GM19395 (cell line): ENCODE results near the gene FLT1.

Experiments
- ATAC-seq: cut with Tn5 transposase; IDR thresholded peaks from one replicate; pipeline ENCODE4 v1.9.1; 2021; ENCODE audit warnings: mild to moderate bottlenecking, moderate library complexity; ENCODE audit not compliant: unreplicated experiment

FLT1 gene

DNA sequence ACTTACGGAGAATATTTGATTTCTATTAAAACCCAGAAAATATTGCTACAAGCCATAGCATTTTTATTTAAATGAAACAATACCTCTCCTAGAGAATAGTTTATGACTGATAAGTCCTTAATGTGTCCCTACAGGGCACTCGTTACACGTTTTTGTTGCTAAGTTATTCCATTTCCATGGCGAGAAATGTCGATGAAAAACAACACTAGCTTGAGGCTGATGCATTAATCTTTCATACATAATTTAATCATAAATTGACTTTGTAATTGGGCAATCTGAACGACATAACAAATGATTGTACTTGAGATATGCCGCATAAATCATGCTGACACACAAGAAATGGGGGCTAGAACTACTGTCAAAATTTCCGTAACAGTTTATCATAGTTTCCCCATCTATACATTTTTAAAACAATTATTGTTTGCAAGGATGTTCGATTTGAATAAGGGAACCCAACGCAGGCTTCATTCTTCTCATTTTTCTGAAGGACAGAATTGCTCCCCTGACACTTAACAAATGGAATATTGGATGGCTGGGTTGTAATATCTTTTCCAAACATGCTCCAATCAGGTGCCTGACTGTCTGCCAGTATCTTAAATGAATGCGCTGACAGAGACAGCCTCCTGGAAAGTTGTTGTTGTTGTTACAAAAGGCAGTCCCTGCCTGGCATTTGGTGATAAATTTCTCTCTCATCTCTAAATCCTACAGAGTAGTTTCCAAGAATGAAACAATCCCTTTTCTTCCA lies 61.9 kb downstream of the FLT1 start:
- no peak for ATAC-seq

DNA sequence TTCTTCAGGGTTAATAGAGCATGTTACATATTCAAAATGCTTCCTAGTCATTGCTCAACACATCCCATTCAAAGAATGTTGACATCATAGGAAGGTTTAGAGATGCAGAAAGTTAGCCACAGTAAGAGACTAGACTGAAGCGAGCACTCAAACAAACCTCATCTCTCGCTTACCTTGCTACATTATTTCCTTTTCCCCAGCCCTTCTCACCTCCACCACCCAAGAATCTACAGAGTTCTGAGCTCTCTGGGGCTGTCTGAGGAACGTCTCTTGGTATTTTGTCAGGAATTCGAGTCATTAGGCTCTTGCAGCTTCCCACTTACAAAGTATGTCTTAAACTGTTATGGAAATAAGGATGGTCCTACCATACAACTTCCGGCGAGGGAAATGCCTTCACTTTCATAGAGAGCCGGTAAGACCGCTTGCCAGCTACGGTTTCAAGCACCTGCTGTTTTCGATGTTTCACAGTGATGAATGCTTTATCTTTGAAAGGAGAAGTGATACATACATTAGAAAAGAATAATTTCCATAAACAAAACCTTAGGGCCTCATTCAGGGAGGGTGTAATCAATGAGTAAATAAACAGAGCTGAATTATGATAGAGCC lies 65.1 kb downstream of the FLT1 start:
- peak; percentile 96 for ATAC-seq

DNA sequence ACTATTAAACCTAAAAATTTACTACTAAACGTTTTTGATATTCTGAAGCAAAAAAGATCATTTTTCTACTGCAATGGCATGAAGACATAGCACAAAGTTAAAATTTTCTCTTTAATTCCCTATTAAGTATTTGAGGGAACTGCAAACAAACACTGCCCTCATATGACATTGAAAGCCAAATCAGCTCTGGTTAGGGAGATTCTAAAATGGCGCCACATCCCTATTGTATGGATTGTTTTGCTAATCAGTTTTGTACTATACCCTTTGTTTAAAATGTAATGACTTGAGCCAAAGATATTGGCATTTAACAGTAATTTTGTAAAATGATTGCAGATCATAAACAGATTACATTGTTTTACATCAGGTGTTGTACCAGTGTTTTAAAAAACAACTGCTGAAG lies 65.8 kb downstream of the FLT1 start:
- no peak for ATAC-seq

DNA sequence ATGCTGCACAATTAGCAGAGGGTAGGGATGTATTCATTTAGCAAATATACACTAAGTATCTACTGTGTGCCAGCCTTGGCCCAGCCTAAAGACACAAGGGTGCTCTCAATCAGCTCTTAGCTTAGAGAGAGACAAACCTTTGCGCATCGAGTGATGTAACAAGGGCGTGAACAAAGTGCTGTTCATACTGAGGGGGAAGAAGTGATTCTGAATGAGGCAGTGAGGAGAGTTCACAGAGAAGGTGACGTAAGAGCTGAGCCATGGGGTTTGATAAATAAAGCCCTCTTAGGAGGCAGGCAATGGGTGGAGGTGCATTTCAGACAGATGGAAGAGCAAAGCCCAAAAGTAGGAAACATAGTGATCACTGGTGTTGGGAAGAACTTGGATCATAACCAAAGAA lies 68.5 kb downstream of the FLT1 start:
- ATAC-seq, result no peak

DNA sequence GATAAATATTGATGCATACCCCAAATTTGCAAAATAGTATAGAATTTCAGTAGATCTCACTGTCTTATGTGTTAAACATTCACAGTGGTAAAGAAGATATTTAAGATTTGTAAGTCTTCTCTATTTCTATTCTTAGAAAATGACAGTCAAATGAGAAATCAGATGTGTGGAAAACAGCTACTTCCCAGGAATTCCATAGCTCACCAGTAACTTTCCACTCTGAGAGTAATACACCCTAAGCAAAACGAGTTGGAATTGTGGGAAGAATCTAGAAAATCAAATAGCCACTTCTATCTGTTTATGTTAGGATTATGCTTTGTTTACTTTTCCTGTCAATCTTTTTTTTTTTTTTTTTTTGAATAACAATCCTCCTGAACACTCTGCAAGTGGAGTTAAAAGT lies 69.1 kb downstream of the FLT1 start:
- no peak for ATAC-seq

DNA sequence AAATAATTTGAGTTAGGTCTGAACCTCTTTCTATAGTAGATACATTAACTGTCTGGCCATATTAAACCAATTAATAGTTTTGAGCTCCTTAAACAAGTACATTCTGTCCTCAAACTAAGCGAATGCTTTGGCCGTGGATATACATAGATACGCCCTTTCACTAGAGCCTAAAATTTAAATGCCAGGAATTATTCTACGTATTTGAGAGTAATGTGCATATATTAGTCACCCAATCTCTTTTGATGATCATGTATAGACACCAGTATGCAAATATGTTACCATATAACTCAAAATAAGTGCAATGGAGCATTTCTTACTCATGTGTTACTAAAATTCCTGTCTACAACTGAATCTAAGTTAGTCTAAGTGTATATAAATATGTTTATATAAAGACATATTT lies 70.4 kb downstream of the FLT1 start:
- ATAC-seq, result no peak

DNA sequence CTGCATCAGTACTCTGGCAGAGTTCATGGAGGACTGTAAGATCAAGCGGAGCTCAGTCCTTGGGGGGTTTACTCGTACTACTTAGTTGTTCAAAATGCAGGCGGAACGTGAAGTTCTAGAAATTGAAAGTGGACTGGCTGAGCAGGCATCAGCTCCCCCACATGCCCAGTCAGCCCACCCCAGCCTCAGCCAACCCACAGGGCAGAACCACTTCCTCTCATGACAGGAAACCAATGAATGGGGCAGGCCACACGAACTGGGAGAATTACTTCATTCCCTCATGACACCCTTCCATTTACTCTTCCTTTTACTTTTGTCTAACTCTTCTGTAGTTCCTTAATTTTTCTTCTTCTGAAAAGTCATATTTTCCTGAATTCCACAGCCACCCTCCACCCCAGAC lies 71.9 kb downstream of the FLT1 start:
- peak; percentile 82 for ATAC-seq

DNA sequence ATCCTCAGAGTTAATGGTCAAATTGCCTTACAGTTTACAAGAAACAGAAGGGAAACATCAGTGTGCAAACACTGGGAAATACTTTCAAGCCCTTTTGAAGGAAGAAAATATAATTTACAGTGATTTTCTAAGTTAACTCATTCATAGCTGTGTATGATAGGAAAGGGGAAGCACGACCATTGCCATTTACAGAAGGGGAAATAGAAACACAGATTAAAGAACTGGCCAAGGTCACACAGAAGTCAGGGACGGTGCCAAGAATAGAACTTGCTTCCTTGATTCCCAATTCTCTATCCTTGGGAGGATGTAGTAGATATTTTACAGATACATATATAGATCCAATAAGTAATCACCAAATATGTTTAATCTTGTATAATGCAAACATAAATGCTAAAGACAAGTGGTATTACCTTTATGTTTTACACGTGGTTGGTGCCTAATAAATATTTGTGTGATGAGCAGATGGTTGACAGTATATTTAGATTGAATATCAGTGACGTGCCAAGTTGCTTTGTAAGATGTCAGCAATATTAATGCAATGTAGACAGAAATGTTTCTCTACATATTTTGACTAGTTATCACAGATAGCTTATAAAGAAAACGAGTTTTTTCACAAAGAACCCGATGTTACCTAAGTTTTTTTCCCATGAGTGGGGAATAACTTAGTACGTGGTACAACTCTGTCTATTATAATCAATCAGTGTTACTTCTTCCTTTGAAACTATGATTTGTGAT lies 73.1 kb downstream of the FLT1 start:
- no peak for ATAC-seq

DNA sequence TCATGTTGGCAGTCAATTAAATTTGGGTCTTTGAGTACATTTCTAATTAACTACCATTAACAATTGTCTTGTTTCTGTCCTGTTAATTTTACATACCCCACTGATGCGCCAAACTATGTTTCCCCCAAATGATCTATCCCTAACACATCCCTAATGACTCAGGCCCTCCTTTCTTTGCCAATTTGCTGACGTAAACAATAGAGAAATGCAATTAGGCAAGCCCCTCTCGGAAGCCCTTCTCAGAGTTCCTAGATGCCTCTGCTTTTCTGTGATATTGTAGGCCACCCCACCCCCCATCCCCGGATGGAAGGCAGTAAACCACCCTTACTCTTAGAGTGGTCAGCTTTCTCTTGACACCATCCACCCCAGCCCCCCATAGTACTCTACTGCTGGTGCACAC lies 74.2 kb downstream of the FLT1 start:
- ATAC-seq, result no peak

DNA sequence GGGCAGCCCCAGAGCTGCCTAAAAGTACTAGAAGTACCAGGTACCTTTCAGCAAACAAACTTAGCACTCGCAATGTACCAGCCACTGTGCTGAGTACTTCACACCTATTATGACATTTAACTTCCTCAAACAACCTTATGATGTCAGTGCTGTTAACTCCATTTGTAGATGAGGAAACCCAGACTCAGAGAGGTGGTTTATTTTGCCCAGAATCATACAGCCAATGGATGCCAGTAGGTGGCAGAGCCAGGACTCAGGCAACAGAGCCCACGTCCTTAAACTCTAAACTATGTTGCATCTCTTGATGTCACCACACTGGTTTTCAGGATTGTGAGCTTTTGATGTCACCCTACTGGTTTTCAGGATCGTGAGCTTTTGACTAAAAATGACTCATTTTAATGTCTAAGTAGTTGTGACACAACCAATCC lies 78.9 kb downstream of the FLT1 start:
- ATAC-seq, result no peak

DNA sequence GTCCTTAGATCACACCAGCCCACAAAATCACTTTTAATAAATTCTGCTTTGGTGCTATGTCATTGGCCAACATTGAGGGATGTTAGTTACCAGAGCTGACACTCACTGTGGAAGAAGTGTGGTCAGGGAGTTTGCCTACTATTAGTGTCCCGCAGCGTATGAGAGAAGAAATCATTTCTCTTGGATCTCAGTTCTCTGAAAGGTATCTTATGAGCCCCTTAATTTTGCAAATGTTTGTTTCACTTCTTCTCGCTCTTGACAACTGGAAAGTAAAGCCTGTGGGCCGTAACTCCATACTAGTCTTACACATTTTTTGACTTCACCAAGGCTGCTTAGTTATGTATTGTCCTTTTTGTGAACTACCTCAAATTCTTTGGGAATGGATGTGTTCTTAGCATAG lies 80.9 kb downstream of the FLT1 start:
- ATAC-seq, result peak; percentile 78

DNA sequence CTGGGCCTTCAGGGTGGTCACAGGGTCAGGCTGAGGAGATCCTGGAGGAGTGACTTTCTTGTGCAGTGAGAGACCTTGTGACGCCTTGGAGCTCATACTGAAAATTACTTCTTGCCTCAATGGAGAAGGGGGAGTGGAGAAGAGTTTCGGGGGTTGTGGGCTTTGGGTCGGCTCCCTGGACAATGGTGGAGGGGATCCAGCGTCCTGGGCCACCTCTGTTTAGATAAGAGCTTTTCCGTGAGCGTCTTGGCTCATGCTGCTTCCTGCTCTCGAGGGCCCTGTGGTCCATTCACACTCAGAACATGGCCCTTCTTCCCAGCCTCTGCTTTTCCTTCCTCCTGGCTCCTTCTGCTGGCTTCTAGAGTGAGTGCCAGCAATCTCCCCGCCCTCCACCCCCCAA lies 81.9 kb downstream of the FLT1 start:
- ATAC-seq, result no peak

DNA sequence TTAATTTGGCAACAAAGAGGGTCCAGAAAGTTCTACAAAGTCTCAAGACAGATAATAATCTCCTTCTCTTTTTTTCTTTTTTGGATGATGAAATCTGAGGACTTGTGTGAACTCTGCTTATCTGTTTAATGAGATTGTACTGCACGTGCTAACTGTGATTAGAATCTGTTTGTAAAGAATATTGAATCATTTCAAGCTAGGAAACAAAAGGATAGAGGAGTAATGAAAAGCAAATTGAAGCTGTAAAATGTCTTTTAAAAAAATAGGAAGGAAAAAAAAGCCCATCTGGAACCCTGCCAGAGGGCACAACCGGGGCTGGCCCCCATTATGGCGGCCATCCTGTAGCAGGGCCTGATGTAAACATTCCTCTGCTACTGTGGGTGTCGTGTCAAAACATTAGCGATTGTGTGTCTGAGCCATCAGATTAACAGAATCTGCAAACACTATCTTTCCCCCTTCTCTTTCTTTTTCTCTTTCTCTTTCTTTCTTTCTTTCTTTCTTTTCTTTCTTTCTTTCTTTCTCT lies 83.0 kb downstream of the FLT1 start:
- no peak for ATAC-seq

DNA sequence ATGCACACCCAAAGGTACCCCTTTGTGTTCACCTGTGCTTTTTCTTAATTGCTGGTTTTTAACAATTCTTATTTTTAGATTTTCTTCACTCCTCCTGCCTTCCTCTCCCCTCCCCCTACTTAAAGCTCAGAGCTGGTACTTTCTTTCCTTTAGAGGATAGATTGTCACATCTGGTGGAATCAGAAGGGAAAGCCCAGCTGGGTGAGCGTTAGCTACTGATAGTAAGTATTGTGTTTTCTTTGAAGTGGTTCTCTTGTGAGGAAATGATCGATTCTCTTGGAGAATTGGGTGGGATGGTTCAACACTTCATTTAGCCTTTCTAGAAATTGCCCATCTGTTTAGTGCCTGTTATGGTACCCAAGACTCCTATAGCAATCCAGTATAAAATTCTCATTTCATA lies 84.8 kb downstream of the FLT1 start:
- ATAC-seq, result no peak

DNA sequence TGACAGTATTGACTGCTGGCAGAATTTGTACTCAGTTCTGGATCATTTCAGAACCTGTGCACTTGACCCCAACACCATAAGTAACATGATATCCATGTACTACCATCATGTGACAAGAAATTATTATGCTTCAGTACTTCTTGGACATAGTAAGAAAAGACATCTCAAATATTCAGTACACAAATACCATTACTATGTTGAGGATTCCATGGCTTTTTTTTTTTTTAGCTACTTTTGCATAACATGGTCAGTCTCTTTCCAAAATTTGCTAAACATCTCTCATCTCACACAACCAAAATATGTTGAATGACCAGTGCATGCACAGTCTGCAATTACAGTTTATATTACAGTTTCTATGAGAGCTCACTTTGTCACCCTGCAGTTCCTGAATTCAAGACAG lies 85.3 kb downstream of the FLT1 start:
- ATAC-seq, result no peak

DNA sequence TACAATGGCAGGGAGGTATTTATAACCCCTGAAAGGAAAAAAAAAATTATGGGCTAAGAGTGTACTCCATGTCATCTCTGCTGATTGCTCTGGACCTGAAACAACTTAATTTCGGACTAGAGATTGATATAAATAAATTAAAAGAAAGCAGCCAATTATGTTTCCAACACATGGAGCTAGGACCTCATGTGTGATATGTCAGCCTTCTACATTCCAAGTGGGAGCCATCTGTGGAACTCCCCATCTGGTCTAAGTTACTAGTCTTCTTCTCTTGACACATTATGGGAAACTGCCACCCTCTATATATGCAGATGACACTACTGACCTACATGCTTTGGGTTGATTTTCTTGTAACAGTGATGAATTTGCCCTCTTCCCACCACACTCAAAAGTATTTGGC lies 86.1 kb downstream of the FLT1 start:
- ATAC-seq, result no peak

DNA sequence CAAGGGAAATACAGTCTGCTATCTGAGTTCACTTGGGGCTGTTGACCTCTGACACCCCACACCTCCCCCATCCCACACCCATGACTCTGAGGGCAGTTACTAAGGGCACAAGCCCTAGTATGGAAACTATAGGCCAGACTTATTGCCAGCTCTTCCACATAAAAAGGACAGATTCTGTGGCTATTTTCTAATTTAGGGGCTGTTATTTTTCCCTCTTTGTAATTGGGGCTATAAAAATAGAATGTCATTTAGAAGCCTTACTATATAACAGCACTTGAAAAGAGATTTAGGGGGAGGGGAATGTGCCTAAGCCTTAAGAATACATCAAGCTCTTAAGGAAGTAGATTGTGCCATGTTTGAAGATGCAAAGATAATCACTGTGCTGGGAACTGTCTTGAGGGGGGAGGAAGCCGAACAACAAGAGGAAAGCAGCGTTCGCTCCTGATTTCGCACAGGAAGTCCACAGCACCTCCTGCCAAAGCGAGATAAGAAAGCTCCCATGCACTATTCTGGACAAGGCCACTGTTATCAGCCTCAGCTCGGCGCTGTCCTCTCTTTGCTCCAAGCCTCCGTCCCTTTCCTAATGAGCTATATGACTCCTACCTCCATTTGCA lies 86.6 kb downstream of the FLT1 start:
- no peak for ATAC-seq

DNA sequence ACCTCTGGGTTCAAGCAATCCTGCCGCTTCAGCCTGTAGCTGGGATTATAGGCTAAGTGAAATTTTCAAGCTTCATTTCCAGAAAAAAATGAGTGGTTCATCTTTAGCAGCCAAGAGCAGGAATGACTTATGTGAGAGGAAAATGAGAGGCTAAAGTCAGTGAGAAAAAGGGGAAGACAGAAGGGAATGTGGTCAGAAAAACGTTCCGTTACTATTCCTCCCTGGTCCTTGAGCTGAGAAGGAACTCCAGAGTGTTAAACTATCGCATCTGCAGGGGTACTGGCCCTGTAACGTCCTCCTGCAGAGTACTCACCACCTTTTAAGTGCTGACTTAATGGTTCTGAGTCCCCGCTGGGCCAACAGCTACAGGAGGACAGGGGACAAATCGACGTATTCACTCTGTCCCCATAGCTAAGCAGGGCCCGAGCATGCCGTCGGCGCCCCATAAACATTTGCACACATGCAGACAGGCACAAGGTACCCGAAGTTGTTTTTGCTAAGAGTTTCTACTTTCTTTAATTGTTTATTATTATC lies 88.1 kb downstream of the FLT1 start:
- no peak for ATAC-seq

DNA sequence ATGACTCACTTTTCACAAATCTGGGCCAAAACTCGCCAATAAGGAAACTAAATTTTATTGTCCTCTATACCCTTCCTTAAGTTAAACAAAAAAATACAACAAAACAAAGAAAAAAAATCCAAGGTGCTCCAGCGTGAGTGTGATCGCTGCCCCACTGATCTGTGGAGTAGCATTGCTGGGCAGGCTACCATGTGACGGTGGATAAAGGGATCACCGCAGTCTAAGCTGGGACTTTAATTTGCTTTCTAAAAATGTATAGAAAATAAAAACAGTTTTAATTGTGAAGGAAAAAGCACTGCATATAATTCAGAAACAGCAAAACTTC lies 92.9 kb downstream of the FLT1 start:
- ATAC-seq, result no peak

DNA sequence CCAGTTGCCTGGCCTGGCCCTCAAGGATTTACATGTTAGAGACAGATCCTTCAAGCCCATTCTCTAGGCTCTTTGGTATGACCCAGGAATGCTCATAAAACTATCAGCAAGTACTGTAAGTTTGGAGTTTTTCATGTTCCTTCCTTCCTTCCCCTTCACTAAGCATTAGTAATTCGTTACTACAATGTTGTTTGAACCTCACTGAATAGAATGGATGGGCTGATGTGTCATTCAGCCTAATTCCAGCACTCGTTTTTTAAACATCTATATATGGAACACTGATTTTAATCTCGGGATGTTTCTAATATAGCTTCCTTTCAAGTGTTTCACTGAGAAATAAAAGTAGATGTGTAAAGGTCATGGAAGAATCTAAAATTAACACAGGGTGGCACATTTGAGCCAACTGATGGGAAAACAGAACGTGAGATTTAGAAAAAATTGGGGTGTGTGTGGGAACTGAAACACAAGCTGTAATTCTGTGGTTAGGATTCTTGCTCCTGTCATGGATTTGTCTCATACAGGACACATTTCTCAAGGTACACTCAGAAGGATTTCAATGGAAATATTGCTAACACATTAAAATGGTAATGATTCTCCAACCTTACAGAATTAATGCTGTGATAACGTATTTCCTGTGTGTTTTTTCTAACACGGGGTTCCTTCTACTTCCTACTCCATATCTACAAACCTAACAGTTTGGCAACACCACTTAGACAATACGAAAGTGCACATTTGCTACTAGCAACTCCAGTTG lies 93.4 kb downstream of the FLT1 start:
- no peak for ATAC-seq

DNA sequence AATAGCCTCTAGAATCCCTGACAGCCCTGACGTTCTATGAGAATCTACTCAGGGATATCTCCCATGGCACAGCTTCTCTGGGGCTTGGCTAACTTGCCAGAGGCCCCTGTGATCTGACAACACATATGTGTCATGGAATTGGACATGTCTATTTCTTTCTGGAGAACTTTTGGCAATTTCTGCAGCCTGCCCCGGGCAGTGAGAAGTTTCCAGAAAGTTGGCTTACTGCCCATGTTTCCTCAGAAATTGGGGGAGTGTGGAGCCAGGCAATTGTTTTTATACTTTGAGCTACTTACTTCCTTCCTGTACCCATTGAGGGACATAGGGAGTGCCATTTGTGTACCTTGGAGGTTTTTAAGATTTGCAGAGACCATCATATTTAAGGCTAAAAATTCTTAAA lies 98.9 kb downstream of the FLT1 start:
- no peak for ATAC-seq
